Testis (tissue), 2 donors: ENCODE measurements around the gene MCC.

Experiments
- CTCF ChIP-seq, 3 experiments: fragments of 450-650 bp in 2 of 3; fragments of 200-600 bp in 1 of 3; sonication (generic) in 1 of 3; IDR thresholded peaks; one replicate each; pipeline ENCODE4 v1.5.1; 2016 to 2019; ENCODE audit warnings: antibody characterized with exemption in 3 of 3, mild to moderate bottlenecking in 2 of 3, moderate library complexity in 1 of 3
- POLR2A ChIP-seq: fragments of 450-650 bp; IDR thresholded peaks from one replicate; pipeline ENCODE4 v1.6.1; 2017; ENCODE audit warnings: antibody characterized with exemption, mild to moderate bottlenecking, moderate library complexity

DNA sequence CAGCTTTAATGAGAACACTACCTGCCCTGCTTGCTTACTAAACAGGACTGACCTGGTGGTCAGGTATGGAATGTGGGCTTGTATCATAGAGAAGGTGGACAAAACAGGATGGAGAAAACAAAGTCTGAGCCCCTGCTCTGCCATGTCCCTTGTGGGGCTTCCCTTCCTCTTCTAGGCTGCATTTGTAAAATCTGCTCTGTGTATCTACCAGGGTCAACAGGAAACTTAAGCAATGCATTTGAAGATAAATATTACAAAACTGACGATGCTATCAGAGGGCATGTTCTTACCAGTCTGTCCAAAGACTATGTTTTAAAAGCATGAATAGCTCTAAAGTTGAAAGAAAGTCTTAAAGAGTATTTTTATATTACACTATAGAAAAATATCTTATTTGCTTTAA is 282.9 kb downstream of the MCC start:
- no peak for TF ChIP-seq CTCF (IDR thresholded peaks at IDR 0.05)
- TF ChIP-seq POLR2A: no peak
